Measurements from ENCODE around the gene ABCC1.

GRCh38 chr16:15911198-15911597 lies 38.2 kb upstream of the ABCC1 start:
- TF ChIP-seq ATF2 (CRISPR knock-in tag; IDR thresholded peaks at IDR 0.05; ENCODE audit: borderline replicate concordance, low read depth) (no peak), FOXK1 (CRISPR knock-in tag; IDR thresholded peaks at IDR 0.05) (no peak), ZNF532 (CRISPR knock-in tag; IDR thresholded peaks at IDR 0.05; ENCODE audit: borderline replicate concordance) (no peak), MAX (CRISPR knock-in tag; IDR thresholded peaks at IDR 0.05) (no peak), SP1 (CRISPR knock-in tag; conservative IDR thresholded peaks at IDR 0.05) (no peak), CREB1 (CRISPR knock-in tag; IDR thresholded peaks at IDR 0.05) (no peak)
- TF ChIP-seq, protein P1, sequence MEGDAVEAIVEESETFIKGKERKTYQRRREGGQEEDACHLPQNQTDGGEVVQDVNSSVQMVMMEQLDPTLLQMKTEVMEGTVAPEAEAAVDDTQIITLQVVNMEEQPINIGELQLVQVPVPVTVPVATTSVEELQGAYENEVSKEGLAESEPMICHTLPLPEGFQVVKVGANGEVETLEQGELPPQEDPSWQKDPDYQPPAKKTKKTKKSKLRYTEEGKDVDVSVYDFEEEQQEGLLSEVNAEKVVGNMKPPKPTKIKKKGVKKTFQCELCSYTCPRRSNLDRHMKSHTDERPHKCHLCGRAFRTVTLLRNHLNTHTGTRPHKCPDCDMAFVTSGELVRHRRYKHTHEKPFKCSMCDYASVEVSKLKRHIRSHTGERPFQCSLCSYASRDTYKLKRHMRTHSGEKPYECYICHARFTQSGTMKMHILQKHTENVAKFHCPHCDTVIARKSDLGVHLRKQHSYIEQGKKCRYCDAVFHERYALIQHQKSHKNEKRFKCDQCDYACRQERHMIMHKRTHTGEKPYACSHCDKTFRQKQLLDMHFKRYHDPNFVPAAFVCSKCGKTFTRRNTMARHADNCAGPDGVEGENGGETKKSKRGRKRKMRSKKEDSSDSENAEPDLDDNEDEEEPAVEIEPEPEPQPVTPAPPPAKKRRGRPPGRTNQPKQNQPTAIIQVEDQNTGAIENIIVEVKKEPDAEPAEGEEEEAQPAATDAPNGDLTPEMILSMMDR (IDR thresholded peaks at IDR 0.05) = no peak

Data from WTC11 (cell line).